Mesothelial cell of epicardium (in vitro differentiated cells): ENCODE measurements around the gene AGPAT3. TPM values are rescaled to one million over a fixed set of nuclear protein-coding genes. Genes with fewer than 3 reads are reported as not detected.

Experiments
- DNase-seq, 2 experiments: peaks; one replicate each; pipeline ENCODE4 v3.0.0; 2021; ENCODE audit warnings: low spot score in 2 of 2; ENCODE audit not compliant: unreplicated experiment in 2 of 2
- H3K27ac Mint-ChIP-seq: 2 replicates; pipeline ENCODE4 v1.8.0; 2021; ENCODE audit warnings: mixed read lengths
- H3K27me3 Mint-ChIP-seq: 2 replicates; pipeline ENCODE4 v1.8.0; 2021; ENCODE audit warnings: low read depth, mixed read lengths
- H3K36me3 Mint-ChIP-seq: 2 replicates; pipeline ENCODE4 v1.8.0; 2021; ENCODE audit warnings: mixed read lengths
- H3K4me1 Mint-ChIP-seq: 2 replicates; pipeline ENCODE4 v1.8.0; 2021; ENCODE audit warnings: mixed read lengths
- H3K4me3 Mint-ChIP-seq: 2 replicates; pipeline ENCODE4 v1.8.0; 2021; ENCODE audit warnings: mild to moderate bottlenecking, moderate library complexity, mixed read lengths
- H3K9me3 Mint-ChIP-seq: 2 replicates; pipeline ENCODE4 v1.8.0; 2021; ENCODE audit warnings: mixed read lengths
- total RNA-seq: library from RNA; stranded (reverse); gene quantifications from 3 replicates; pipeline ENCODE4 v1.2.1, GENCODE V29; 2021
- TF ChIP-seq, protein P1 (sequence below): fragments of 200-600 bp; sonication (generic); IDR thresholded peaks from one replicate; pipeline ENCODE4 v1.5.0; 2021; ENCODE audit warnings: antibody characterized with exemption; ENCODE audit not compliant: unreplicated experiment

Gene AGPAT3
- total RNA-seq, 1 donor from 2014 or later, result 71.0 TPM

DNA sequence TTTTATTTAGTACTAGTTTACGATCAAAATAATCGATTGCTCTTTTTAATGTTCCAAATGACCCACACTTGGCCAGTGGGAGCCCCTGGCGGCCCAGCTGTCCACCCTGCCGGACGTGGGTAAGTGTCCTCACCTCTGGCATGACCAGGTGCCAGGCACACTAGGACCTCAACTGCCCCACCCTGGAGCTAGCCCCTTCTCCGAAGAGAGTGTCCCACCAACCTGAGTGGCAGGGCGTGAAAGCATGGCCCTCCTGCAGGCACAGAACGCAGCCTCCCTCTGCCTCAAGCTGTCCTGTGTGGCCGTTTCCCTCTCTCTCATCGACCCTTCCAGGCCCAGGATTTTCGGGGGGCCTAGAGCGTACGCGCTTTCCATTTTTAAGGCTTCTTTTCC, 32.9 kb upstream of the AGPAT3 start:
- no peak overlapping the region for H3K4me3 Mint-ChIP-seq
- H3K9me3 Mint-ChIP-seq, result peaks cover 3% of the 10 kb centered on the region
- H3K36me3 Mint-ChIP-seq, result no peaks in the 10 kb centered on the region
- no peak overlapping the region for H3K27ac Mint-ChIP-seq
- peaks cover 13% of the 10 kb centered on the region for H3K27me3 Mint-ChIP-seq
- TF ChIP-seq, protein P1, sequence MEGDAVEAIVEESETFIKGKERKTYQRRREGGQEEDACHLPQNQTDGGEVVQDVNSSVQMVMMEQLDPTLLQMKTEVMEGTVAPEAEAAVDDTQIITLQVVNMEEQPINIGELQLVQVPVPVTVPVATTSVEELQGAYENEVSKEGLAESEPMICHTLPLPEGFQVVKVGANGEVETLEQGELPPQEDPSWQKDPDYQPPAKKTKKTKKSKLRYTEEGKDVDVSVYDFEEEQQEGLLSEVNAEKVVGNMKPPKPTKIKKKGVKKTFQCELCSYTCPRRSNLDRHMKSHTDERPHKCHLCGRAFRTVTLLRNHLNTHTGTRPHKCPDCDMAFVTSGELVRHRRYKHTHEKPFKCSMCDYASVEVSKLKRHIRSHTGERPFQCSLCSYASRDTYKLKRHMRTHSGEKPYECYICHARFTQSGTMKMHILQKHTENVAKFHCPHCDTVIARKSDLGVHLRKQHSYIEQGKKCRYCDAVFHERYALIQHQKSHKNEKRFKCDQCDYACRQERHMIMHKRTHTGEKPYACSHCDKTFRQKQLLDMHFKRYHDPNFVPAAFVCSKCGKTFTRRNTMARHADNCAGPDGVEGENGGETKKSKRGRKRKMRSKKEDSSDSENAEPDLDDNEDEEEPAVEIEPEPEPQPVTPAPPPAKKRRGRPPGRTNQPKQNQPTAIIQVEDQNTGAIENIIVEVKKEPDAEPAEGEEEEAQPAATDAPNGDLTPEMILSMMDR, result no peak
- H3K4me1 Mint-ChIP-seq, result no peaks in the 10 kb centered on the region
- DNase-seq, result no peak

DNA sequence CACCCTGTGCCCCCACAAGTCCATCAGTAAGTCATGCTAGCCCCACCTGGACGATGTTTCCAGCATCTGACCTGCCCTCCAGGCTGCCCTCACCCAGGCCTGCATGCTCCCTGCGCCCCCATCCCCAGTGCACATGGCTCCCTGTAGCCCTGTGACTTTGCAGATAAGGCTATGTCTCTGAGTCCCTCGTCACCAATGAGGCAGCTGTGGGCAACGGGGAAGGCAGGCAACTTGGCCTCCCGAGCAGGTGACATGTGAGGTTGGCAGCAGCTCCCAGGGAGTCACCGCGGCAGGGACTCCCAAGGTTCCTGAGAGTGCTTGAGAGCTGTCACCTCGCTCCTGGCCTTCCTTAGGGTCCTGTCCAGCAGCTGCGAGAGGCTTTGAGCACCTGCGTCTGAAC, 32.4 kb upstream of the AGPAT3 start:
- TF ChIP-seq, protein P1, result no peak
- Mint-ChIP-seq H3K9me3 (peaks cover 3% of the 10 kb centered on the region), H3K36me3 (no peaks in the 10 kb centered on the region), H3K4me3 (no peak overlapping the region), H3K4me1 (no peaks in the 10 kb centered on the region), H3K27me3 (peaks cover 16% of the 10 kb centered on the region), H3K27ac (no peak overlapping the region)
- no peak for DNase-seq

DNA sequence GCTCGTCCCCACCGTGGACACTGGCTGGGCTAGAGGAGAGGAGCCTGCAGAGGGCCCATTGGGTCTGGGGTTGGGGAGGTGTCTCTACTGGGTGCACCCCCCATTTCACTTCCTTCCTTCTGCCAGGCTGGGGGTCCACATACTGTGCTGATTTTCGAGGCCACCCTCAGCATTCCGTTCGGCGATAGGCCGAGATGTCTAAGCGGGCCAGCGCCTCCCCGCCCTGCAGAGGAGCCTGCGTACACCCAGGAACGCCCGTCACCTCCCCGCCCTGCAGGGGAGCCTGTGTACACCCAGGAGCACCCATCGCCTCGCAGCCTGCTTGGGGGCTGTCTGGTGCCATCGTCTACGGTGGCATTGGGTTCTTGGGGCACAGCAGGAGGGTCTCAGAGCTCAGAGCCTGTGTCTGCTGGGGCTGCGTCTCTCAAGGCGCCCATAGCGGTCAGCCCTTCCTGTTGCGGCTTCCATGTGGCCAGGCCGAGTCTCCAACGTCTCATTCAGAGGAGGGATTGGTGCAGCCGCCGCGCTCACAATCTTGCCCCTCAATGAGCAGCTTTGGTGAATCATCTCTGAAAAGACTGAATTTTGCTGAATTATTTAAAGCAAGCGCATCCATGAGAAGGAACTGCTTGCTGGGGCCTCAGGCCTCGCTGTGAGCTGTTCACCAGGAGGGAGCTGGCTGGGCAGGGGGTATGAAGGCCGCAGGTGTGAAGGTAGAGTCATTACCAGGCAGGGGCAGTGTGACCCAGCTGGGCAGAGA, 30.7 kb upstream of the AGPAT3 start:
- peaks cover 16% of the 10 kb centered on the region for H3K27me3 Mint-ChIP-seq
- H3K4me1 Mint-ChIP-seq, result no peaks in the 10 kb centered on the region
- H3K36me3 Mint-ChIP-seq, result no peaks in the 10 kb centered on the region
- no peak overlapping the region for H3K27ac Mint-ChIP-seq
- no peak for DNase-seq
- TF ChIP-seq, protein P1, result no peak
- no peak overlapping the region for H3K4me3 Mint-ChIP-seq
- H3K9me3 Mint-ChIP-seq, result peaks cover 3% of the 10 kb centered on the region

DNA sequence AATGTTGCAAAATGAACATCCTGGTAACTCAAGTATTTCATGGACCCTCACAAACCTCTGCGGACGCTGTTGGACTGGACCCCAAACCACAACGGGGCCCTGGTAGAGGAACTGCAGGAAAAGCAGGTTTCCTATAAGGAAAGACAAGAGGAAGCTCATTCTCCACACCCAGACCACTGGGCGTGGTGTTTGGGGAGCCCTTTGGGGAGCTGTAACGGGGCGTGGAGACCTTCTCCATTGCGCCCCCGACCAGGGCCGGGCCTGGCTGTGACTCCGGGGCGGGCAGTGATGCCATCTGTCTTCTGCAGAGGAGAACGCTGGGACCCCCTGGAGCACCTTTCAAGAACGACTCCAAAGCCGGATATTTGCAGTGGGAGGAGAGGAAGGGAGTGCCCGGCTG, 30.0 kb upstream of the AGPAT3 start:
- no peak overlapping the region for H3K27ac Mint-ChIP-seq
- H3K4me3 Mint-ChIP-seq, result no peak overlapping the region
- peaks cover 3% of the 10 kb centered on the region for H3K9me3 Mint-ChIP-seq
- H3K27me3 Mint-ChIP-seq, result peaks cover 12% of the 10 kb centered on the region
- H3K4me1 Mint-ChIP-seq, result no peaks in the 10 kb centered on the region
- no peak for DNase-seq
- no peaks in the 10 kb centered on the region for H3K36me3 Mint-ChIP-seq
- TF ChIP-seq, protein P1, result no peak

DNA sequence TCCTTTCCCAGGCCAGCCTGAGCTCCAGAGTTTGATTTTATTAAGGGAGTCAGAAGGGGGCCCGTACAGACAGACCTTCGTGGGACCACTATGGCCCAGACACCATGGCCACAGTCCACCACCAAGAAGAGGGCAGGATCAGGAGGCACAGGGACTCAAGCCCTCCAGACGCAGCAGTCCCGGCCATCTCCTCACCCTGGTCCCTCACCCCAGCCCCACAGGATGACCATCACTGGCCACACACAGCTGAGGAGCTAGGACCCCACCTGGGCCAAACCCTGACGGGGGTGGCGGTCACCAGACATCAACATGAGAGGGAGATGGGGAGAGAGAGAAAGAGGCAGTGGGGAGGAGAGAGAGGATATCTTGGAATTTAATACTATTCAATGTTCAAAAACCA, 29.2 kb upstream of the AGPAT3 start:
- DNase-seq, result no peak
- Mint-ChIP-seq H3K9me3 (peaks cover 3% of the 10 kb centered on the region), H3K4me1 (no peaks in the 10 kb centered on the region), H3K27me3 (peaks cover 12% of the 10 kb centered on the region), H3K27ac (no peak overlapping the region), H3K4me3 (no peak overlapping the region), H3K36me3 (no peaks in the 10 kb centered on the region)
- TF ChIP-seq, protein P1, result no peak
